K562 (cell line): ENCODE measurements around the gene ABHD8. TPM values are rescaled to one million over a fixed set of nuclear protein-coding genes. Genes with fewer than 3 reads are reported as not detected.
A peak's percentile ranks its signal among the peaks of the same experiment; 100 is the strongest.

Source experiments
- CREB1 ChIP-seq, 2 experiments: sonication (generic) in 1 of 2; formaldehyde crosslinking in 1 of 2; IDR thresholded peaks; 2 replicates each; pipeline versions ENCODE4 v1.6.1 to v1.8.0; 2012 to 2022; ENCODE audit warnings: inconsistent platforms in 1 of 2, mild to moderate bottlenecking in 1 of 2, missing genetic modification reagents in 1 of 2, moderate library complexity in 1 of 2
- HDAC1 ChIP-seq, 2 experiments: fragments of 450-650 bp; IDR thresholded peaks; 2 replicates each; pipeline ENCODE4 v1.6.1; 2016 to 2017; ENCODE audit warnings: inconsistent platforms in 1 of 2, mild to moderate bottlenecking in 1 of 2, moderate library complexity in 1 of 2
- HMG20A ChIP-seq: fragments of 450-650 bp; formaldehyde crosslinking; conservative IDR thresholded peaks from 2 replicates; pipeline ENCODE4 v1.4.0; 2020; ENCODE audit warnings: mild to moderate bottlenecking, mixed read lengths
- KDM4B ChIP-seq, 2 experiments: fragments of 450-650 bp in 1 of 2; sonication (generic) in 1 of 2; IDR thresholded peaks; 2 replicates each; pipeline ENCODE4 v1.6.1; 2016 to 2017; ENCODE audit warnings: borderline replicate concordance in 2 of 2, antibody characterized with exemption in 1 of 2, low read depth in 1 of 2, mild to moderate bottlenecking in 1 of 2
- MBD2 ChIP-seq: sonication (generic); IDR thresholded peaks from 2 replicates; pipeline ENCODE4 v1.6.1; 2016; ENCODE audit warnings: low read depth, borderline replicate concordance
- NFXL1 ChIP-seq: fragments of 450-650 bp; formaldehyde crosslinking; IDR thresholded peaks from 2 replicates; pipeline ENCODE4 v1.4.0; 2021; ENCODE audit warnings: mild to moderate bottlenecking
- RCOR1 ChIP-seq, 2 experiments: IDR thresholded peaks; 2 replicates each; pipeline ENCODE4 v1.6.1; 2012; ENCODE audit warnings: low read depth in 2 of 2, low read length in 2 of 2, borderline replicate concordance in 1 of 2, improper control_type of control experiment in 1 of 2
- TOE1 ChIP-seq, 2 experiments: fragments of 450-650 bp in 1 of 2; sonication (generic) in 1 of 2; formaldehyde crosslinking in 1 of 2; IDR thresholded peaks; 2 replicates each; pipeline versions ENCODE4 v1.7.1 to v1.8.0; 2016 to 2022; ENCODE audit warnings: borderline replicate concordance in 2 of 2, mild to moderate bottlenecking in 2 of 2, antibody characterized with exemption in 1 of 2, inconsistent platforms in 1 of 2, low read depth in 1 of 2, missing genetic modification reagents in 1 of 2, moderate library complexity in 1 of 2
- ZKSCAN8 ChIP-seq: fragments of 200-800 bp; sonication (Bioruptor generic); IDR thresholded peaks from 2 replicates; pipeline ENCODE4 v1.6.1; 2016; ENCODE audit warnings: missing genetic modification characterization, missing compliant biosample characterization
- ZNF146 ChIP-seq: IDR thresholded peaks from one replicate; pipeline ENCODE4 v1.6.1; 2018; ENCODE audit warnings: missing compliant biosample characterization; ENCODE audit not compliant: unreplicated experiment
- ZNF212 ChIP-seq: fragments of 450-650 bp; formaldehyde crosslinking; IDR thresholded peaks from 2 replicates; pipeline ENCODE4 v1.4.0; 2020; ENCODE audit warnings: mild to moderate bottlenecking
- polyA plus RNA-seq, 8 experiments: library from polyadenylated mRNA; depleted of rRNA in 4 of 8; stranded (reverse) in 5 of 8; unstranded in 3 of 8; fragments of >200 nt; fragmentation: Nextera tagmentation in 2 of 8; fragmentation: Illumina TruSeq in 1 of 8; extraction: Ambion mirVana in 2 of 8; extraction: Trizol in 1 of 8; gene quantifications; 2 replicates each; pipeline versions ENCODE4 v1.2.1 to v1.2.3, GENCODE V29; 2011 to 2014; ENCODE audit warnings: inconsistent platforms in 1 of 8, missing spikeins in 1 of 8
- total RNA-seq, 7 experiments: library from RNA; depleted of rRNA in 6 of 7; stranded (reverse); fragments of >200 nt in 6 of 7; fragmentation: Illumina TruSeq in 2 of 7; extraction: Trizol in 2 of 7; gene quantifications; 2 replicates each; pipeline versions ENCODE4 v1.2.1 to v1.2.3, GENCODE V29; 2011 to 2021; ENCODE audit warnings: low replicate concordance in 1 of 7
- TF ChIP-seq, protein P1 (sequence below): sonication (generic); formaldehyde crosslinking; IDR thresholded peaks from 2 replicates; pipeline ENCODE4 v1.8.1; 2023; ENCODE audit warnings: mild to moderate bottlenecking, missing genetic modification reagents
- TF ChIP-seq, protein P2 (sequence below): fragments of 450-650 bp; IDR thresholded peaks from 2 replicates; pipeline ENCODE4 v1.7.1; 2018; ENCODE audit warnings: mild to moderate bottlenecking, low read depth; ENCODE audit not compliant: partially characterized antibody
- TF ChIP-seq, protein P3 (sequence below), 2 experiments: fragments of 150-350 bp in 1 of 2; IDR thresholded peaks; 2 replicates each; pipeline ENCODE4 v1.6.1; 2012 to 2016; ENCODE audit warnings: low read depth in 2 of 2, low read length in 2 of 2, mild to moderate bottlenecking in 1 of 2, moderate library complexity in 1 of 2
- TF ChIP-seq, protein P4 (sequence below): fragments of 450-650 bp; IDR thresholded peaks from 2 replicates; pipeline ENCODE4 v1.6.1; 2018; ENCODE audit warnings: mild to moderate bottlenecking, low read depth; ENCODE audit not compliant: partially characterized antibody

ABHD8 gene
- total and polyA plus RNA-seq, 9 of the 15 experiments (the other 6 are each of a cell fraction or from before 2014, with no cell fraction given): 0.04 to 6.6 (median 2.0) TPM; not detected in 1

DNA sequence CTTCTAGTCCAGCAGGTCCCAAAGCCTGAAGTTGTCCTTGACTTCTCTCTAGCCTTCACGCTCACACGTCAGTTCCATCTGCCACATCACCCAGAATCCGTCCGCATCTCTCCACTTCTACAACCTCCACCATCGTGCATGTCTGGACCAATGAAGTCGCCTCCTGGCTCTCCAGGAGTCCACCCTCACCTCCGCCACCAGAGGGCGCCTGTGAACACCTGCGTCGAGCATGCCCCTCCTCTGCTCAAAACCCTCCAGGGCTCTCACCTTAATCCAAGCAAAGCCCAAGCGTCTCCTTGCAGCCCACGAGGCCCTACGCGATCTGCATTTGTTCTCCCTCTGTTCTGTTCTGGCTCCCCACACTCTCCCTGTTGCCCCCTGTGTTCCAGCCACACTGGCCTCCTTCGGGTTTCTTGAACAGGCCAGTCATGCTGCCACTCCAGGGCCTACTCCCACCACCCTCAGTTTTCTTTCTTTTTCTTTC, 42.3 kb downstream of the ABHD8 start (continued):
- TF ChIP-seq, protein P1, sequence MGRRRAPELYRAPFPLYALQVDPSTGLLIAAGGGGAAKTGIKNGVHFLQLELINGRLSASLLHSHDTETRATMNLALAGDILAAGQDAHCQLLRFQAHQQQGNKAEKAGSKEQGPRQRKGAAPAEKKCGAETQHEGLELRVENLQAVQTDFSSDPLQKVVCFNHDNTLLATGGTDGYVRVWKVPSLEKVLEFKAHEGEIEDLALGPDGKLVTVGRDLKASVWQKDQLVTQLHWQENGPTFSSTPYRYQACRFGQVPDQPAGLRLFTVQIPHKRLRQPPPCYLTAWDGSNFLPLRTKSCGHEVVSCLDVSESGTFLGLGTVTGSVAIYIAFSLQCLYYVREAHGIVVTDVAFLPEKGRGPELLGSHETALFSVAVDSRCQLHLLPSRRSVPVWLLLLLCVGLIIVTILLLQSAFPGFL (CRISPR knock-in tag): no peak
- TF ChIP-seq KDM4B (IDR thresholded peaks at IDR 0.05; ENCODE audit: borderline replicate concordance in 2 of 2, low read depth in 1 of 2) (no peak), NFXL1 (CRISPR knock-in tag) (no peak), ZNF146 (CRISPR knock-in tag) (no peak), MBD2 (no peak), HMG20A (CRISPR knock-in tag) (no peak), HDAC1 (IDR thresholded peaks at IDR 0.05) (peak in 1 of 2 experiments; percentile 55; a peak in 2 of 4 replicates), RCOR1 (IDR thresholded peaks at IDR 0.05; ENCODE audit: borderline replicate concordance in 1 of 2, low read depth in 2 of 2, low read length in 2 of 2) (peak; percentile 34 to 92; a peak in 3 of 4 replicates), ZKSCAN8 (CRISPR knock-in tag) (no peak), TOE1 (IDR thresholded peaks at IDR 0.05; ENCODE audit: borderline replicate concordance) (peak; percentile 45; the same call in 1 of the 2 replicates), TOE1 (CRISPR knock-in tag; IDR thresholded peaks at IDR 0.05; ENCODE audit: borderline replicate concordance, low read depth) (no peak), ZNF212 (CRISPR knock-in tag) (no peak), CREB1 (IDR thresholded peaks at IDR 0.05) (peak; percentile 61; the same call in 1 of the 2 replicates), CREB1 (CRISPR knock-in tag; IDR thresholded peaks at IDR 0.05) (peak; percentile 78)
- TF ChIP-seq, protein P2, sequence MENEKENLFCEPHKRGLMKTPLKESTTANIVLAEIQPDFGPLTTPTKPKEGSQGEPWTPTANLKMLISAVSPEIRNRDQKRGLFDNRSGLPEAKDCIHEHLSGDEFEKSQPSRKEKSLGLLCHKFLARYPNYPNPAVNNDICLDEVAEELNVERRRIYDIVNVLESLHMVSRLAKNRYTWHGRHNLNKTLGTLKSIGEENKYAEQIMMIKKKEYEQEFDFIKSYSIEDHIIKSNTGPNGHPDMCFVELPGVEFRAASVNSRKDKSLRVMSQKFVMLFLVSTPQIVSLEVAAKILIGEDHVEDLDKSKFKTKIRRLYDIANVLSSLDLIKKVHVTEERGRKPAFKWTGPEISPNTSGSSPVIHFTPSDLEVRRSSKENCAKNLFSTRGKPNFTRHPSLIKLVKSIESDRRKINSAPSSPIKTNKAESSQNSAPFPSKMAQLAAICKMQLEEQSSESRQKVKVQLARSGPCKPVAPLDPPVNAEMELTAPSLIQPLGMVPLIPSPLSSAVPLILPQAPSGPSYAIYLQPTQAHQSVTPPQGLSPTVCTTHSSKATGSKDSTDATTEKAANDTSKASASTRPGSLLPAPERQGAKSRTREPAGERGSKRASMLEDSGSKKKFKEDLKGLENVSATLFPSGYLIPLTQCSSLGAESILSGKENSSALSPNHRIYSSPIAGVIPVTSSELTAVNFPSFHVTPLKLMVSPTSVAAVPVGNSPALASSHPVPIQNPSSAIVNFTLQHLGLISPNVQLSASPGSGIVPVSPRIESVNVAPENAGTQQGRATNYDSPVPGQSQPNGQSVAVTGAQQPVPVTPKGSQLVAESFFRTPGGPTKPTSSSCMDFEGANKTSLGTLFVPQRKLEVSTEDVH: peak; percentile 31
- TF ChIP-seq, protein P3, sequence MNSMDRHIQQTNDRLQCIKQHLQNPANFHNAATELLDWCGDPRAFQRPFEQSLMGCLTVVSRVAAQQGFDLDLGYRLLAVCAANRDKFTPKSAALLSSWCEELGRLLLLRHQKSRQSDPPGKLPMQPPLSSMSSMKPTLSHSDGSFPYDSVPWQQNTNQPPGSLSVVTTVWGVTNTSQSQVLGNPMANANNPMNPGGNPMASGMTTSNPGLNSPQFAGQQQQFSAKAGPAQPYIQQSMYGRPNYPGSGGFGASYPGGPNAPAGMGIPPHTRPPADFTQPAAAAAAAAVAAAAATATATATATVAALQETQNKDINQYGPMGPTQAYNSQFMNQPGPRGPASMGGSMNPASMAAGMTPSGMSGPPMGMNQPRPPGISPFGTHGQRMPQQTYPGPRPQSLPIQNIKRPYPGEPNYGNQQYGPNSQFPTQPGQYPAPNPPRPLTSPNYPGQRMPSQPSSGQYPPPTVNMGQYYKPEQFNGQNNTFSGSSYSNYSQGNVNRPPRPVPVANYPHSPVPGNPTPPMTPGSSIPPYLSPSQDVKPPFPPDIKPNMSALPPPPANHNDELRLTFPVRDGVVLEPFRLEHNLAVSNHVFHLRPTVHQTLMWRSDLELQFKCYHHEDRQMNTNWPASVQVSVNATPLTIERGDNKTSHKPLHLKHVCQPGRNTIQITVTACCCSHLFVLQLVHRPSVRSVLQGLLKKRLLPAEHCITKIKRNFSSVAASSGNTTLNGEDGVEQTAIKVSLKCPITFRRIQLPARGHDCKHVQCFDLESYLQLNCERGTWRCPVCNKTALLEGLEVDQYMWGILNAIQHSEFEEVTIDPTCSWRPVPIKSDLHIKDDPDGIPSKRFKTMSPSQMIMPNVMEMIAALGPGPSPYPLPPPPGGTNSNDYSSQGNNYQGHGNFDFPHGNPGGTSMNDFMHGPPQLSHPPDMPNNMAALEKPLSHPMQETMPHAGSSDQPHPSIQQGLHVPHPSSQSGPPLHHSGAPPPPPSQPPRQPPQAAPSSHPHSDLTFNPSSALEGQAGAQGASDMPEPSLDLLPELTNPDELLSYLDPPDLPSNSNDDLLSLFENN (IDR thresholded peaks at IDR 0.05; ENCODE audit: low read depth in 2 of 2, low read length in 2 of 2): no peak
- TF ChIP-seq, protein P4, sequence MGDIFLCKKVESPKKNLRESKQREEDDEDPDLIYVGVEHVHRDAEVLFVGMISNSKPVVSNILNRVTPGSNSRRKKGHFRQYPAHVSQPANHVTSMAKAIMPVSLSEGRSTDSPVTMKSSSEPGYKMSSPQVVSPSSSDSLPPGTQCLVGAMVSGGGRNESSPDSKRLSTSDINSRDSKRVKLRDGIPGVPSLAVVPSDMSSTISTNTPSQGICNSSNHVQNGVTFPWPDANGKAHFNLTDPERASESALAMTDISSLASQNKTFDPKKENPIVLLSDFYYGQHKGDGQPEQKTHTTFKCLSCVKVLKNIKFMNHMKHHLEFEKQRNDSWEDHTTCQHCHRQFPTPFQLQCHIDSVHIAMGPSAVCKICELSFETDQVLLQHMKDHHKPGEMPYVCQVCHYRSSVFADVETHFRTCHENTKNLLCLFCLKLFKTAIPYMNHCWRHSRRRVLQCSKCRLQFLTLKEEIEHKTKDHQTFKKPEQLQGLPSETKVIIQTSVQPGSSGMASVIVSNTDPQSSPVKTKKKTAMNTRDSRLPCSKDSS: no peak
